Tibial nerve (tissue), 4 donors: ENCODE results near the gene RNF208.

Source experiments
- EP300 ChIP-seq, 2 donors: sonication (generic); formaldehyde crosslinking; IDR thresholded peaks; one replicate each; pipeline ENCODE4 v1.6.1; 2017; ENCODE audit warnings: antibody characterized with exemption in 2 of 2, mild to moderate bottlenecking in 1 of 2
- POLR2A ChIP-seq, 2 donors: fragments of 450-650 bp; IDR thresholded peaks; one replicate each; pipeline ENCODE4 v1.6.1; 2017; ENCODE audit warnings: antibody characterized with exemption in 2 of 2, mild to moderate bottlenecking in 2 of 2, moderate library complexity in 2 of 2
- TF ChIP-seq, protein P1 (sequence below), 5 experiments: fragments of 200-600 bp in 3 of 5; fragments of 450-650 bp in 2 of 5; sonication (generic) in 3 of 5; IDR thresholded peaks; one replicate each; pipeline ENCODE4 v1.5.1; 2016 to 2019; ENCODE audit warnings: antibody characterized with exemption in 5 of 5, mild to moderate bottlenecking in 3 of 5, moderate library complexity in 2 of 5

DNA sequence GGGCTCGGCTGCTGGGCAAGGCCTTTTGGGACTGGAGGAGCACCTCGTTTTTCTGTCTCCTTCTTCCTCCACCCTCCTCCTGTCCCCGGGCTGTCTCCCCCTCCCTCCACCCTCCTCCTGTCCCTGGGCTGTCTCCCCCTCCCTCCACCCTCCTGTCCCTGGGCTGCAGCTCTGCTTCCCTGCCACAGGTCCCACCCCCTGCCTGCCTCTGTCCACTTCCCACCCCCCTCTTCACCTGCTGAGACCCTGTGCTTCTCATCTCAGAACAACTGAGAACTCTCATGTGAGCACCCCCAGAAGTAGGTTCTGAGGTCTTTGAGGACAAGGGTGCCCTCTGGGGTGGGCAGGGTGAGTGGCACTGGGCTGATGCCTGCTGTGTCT lies 49.6 kb upstream of the RNF208 start:
- TF ChIP-seq, protein P1, sequence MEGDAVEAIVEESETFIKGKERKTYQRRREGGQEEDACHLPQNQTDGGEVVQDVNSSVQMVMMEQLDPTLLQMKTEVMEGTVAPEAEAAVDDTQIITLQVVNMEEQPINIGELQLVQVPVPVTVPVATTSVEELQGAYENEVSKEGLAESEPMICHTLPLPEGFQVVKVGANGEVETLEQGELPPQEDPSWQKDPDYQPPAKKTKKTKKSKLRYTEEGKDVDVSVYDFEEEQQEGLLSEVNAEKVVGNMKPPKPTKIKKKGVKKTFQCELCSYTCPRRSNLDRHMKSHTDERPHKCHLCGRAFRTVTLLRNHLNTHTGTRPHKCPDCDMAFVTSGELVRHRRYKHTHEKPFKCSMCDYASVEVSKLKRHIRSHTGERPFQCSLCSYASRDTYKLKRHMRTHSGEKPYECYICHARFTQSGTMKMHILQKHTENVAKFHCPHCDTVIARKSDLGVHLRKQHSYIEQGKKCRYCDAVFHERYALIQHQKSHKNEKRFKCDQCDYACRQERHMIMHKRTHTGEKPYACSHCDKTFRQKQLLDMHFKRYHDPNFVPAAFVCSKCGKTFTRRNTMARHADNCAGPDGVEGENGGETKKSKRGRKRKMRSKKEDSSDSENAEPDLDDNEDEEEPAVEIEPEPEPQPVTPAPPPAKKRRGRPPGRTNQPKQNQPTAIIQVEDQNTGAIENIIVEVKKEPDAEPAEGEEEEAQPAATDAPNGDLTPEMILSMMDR (IDR thresholded peaks at IDR 0.05): no peak
- TF ChIP-seq EP300 (IDR thresholded peaks at IDR 0.05) (no peak), POLR2A (IDR thresholded peaks at IDR 0.05) (no peak)
